T-helper 17 cell (primary cell): ENCODE measurements around the gene PML. TPM values are rescaled to one million over a fixed set of nuclear protein-coding genes. Genes with fewer than 3 reads are reported as not detected.
"Not testable (repeated sequence)": the region's sequence is repeated elsewhere in the genome, so short reads cannot be mapped to it uniquely, and the experiment has no call there.

Experiments used
- ATAC-seq: fragments of 150-1000 bp; cut with Tn5 transposase; 2 replicates; pipeline ENCODE4 v1.10.0; 2021; ENCODE audit warnings: mild to moderate bottlenecking, moderate library complexity
- DNase-seq, 3 donors: peaks; one replicate each; pipeline versions ENCODE4 v3.0.0 to v3.0.0-alpha.2; 2020 to 2021
- H3K9me3 ChIP-seq: one replicate; pipeline ENCODE4 v1.7.0; 2013; ENCODE audit warnings: low read length, mild to moderate bottlenecking; ENCODE audit not compliant: control insufficient read depth, poor library complexity, severe bottlenecking
- H3K27ac Mint-ChIP-seq: one replicate; pipeline ENCODE4 v1.8.0; 2022; ENCODE audit warnings: mild to moderate bottlenecking, moderate library complexity, mixed read lengths
- H3K27me3 Mint-ChIP-seq: one replicate; pipeline ENCODE4 v1.8.0; 2022; ENCODE audit warnings: mixed read lengths
- H3K36me3 Mint-ChIP-seq: one replicate; pipeline ENCODE4 v1.8.0; 2022; ENCODE audit warnings: low read depth, mixed read lengths
- H3K4me1 Mint-ChIP-seq: one replicate; pipeline ENCODE4 v1.8.0; 2022; ENCODE audit warnings: mild to moderate bottlenecking, mixed read lengths
- H3K4me3 Mint-ChIP-seq: one replicate; pipeline ENCODE4 v1.8.0; 2022; ENCODE audit warnings: mild to moderate bottlenecking, moderate library complexity, mixed read lengths
- total RNA-seq, 4 donors: library from RNA in 2 of 4; stranded (reverse) in 2 of 4; gene quantifications; one replicate each; pipeline ENCODE4 v1.2.3 and lab custom pipeline; 2022 to 2026

The PML gene
- total RNA-seq, 2 donors from 2014 or later: 47.6 to 52.6 TPM

DNA sequence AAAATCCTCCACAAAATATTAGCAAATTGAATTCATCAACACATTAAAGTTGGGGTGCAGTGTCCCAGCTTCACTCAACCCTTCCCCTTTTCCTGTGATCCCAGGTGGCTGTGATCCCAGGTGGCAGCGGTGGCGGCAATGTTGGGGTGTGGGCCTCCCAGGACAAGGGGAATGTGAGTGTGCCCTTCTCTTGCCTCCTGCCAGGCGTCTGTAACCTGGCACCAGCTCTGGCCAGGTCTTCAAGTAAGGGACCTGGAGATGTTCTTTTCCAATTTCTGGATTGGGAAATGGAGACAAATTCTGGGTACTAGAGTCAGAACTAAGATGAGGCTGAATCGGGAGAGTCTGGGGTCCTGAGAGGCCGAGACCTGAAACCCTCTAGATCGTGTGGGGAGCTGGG lies 67.7 kb downstream of the PML start:
- H3K36me3 Mint-ChIP-seq: peaks cover 3% of the 10 kb centered on the region
- no peak overlapping the region for H3K27ac Mint-ChIP-seq
- no peaks in the 10 kb centered on the region for H3K9me3 ChIP-seq
- H3K4me3 Mint-ChIP-seq: no peak overlapping the region
- H3K4me1 Mint-ChIP-seq: peaks cover 12% of the 10 kb centered on the region
- no peaks in the 10 kb centered on the region for H3K27me3 Mint-ChIP-seq
- DNase-seq (no peak), ATAC-seq (no peak)

DNA sequence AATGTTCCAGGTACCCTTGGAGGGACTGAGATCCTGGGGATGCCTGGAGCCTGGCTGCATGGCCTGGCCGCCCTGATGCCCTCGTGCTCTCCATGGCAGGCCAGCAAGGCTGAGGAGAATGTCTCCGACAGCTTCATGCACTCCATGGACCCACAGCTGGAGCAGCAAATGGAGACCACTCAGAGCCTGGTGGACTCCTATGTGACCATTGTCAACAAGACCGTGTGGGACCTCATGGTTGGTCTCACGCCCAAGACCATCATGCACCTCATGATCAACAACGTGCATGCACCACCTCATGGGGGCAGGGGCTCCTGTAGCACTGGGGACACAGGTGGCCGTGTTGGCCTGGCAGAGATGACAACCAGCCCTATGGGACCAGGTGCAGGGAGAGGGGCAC lies 68.2 kb downstream of the PML start:
- H3K27me3 Mint-ChIP-seq: no peaks in the 10 kb centered on the region
- peaks cover 12% of the 10 kb centered on the region for H3K4me1 Mint-ChIP-seq
- no peaks in the 10 kb centered on the region for H3K9me3 ChIP-seq
- no peak for DNase-seq
- no peak for ATAC-seq
- no peak overlapping the region for H3K27ac Mint-ChIP-seq
- H3K4me3 Mint-ChIP-seq: no peak overlapping the region
- peaks cover 3% of the 10 kb centered on the region for H3K36me3 Mint-ChIP-seq

DNA sequence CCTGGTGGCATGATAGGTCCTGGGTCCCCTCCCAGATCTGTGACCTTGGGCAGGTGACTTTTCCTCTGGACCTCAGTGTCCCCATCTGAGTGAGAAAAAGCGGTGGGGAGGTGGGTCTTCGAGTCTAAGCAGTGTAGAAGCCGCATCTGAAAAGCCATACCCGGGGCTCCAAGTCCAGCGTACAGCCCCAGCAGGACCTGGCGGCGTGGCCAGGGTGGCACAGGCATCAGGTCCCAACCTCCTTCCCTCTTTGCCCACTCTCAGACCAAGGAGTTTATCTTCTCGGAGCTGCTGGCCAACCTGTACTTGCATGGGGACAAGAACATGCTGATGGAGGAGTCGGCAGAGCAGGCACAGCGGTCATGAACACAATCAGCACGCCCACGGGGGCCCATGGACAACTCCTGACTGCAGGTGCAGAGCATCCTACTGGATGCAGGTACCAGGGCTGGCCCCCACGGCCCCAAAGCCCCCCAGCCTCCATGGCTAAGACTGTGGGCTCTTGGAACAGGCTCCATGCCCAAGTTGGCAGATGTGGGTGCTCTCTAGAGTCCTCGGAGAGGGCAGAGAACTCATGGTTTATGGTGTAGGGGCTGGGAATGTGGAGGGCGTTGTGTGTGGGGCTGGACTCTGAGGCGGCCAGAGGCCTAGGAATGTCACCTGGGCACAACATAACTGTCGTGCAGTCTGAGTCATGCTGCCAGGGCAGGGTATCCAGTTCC lies 69.1 kb downstream of the PML start:
- H3K4me3 Mint-ChIP-seq, H3K27me3 Mint-ChIP-seq, H3K4me1 Mint-ChIP-seq, DNase-seq, H3K27ac Mint-ChIP-seq, H3K9me3 ChIP-seq, ATAC-seq, H3K36me3 Mint-ChIP-seq: not testable (repeated sequence)

- H3K27me3 Mint-ChIP-seq, ATAC-seq, H3K27ac Mint-ChIP-seq, H3K4me1 Mint-ChIP-seq, H3K36me3 Mint-ChIP-seq, H3K9me3 ChIP-seq, H3K4me3 Mint-ChIP-seq, DNase-seq: not testable (repeated sequence)
Measured at GRCh38 chr15:74064183-74064582, 69.7 kb downstream of the PML start.

DNA sequence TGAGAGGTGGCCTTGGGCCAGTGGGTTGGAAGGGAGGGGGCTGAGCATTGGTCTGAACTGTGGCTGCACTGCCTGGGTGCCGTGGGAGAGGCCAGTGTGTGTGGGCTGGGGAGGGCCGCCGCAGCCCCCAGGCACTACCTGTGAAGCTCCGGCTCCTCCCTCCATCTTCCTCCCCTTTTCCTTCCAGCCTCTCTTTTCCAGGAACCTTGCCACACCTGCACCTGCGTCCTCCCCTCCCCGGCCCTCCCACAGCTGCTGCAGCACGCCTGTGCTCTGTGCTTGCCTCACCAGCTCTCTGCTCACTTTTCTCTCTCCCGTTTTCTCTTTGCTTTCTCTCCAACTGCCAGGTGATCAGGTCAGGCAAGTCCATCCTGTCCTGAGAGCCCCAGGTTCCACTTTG lies 70.3 kb downstream of the PML start:
- H3K4me3 Mint-ChIP-seq, H3K27ac Mint-ChIP-seq, H3K4me1 Mint-ChIP-seq, H3K36me3 Mint-ChIP-seq, DNase-seq, ATAC-seq, H3K27me3 Mint-ChIP-seq, H3K9me3 ChIP-seq: not testable (repeated sequence)

DNA sequence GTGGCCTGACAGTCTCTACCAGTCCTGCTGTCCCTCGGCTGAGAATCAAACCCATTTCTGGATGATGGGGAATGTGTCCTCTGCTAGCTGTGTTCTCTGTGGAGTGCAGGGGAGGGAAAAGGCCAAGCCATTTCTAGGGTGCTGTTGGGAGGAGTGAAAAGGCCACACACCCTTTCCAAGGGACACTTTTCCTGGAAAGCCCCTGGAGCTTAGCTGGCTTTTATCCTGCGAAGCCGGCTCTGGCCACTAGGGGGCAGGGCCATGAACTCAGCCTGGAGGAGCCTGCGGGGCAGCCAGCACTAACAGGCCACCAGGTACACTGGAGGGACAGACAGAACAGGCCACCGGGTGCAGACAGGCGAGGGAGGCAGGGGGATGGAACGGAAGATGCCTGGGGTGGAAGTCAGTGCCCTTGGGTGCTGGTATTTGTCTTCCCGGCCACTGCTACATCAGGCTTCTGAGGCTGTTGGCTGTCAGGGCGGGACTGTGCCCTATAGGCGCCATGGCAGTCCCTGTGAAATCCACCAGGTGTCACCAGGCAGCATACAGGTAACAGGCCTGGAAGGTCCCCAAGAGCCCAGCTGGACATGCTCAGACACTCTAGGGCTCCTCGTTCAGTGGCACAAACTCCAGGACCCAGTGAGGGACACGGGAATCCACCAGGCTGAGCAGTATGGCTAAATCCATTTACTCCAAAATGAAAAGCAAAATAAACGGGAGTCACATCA lies 71.3 kb downstream of the PML start:
- H3K4me3 Mint-ChIP-seq: peak overlapping the region; percentile 41
- H3K27me3 Mint-ChIP-seq, H3K4me1 Mint-ChIP-seq, H3K27ac Mint-ChIP-seq, H3K36me3 Mint-ChIP-seq, H3K9me3 ChIP-seq: not testable (repeated sequence)
- ATAC-seq (peak; percentile 98), DNase-seq (peak in 2 of 3 donors; percentile 28 to 52)

- H3K27me3 Mint-ChIP-seq, DNase-seq: not testable (repeated sequence)
Measured at GRCh38 chr15:74071645-74072044, 77.1 kb downstream of the PML start.

DNA sequence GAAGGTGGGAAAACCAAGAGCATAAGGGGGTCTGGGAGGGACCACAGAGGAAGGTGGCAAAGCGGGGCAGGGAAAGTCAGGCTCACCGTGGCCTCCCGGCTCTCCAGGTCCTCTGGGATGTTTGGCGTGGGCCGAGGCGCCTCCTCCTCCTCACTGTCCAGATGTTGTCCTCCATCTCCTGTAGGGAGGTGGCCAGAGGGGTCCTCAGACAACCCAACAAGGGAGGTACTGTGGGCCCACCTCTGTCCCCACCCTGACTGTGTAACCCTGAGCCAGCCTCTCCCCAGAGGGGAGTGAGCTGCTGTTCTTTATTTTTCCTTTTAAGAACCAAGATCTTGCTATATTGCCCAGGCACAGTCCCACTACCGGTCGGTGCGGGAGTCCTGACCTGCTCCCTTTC lies 77.6 kb downstream of the PML start:
- H3K4me3 Mint-ChIP-seq, DNase-seq, H3K4me1 Mint-ChIP-seq, H3K36me3 Mint-ChIP-seq, H3K27ac Mint-ChIP-seq, H3K9me3 ChIP-seq, ATAC-seq, H3K27me3 Mint-ChIP-seq: not testable (repeated sequence)

More at GRCh38 chr15:74071645-74072044, 77.1 kb downstream of the PML start:
- H3K4me1 Mint-ChIP-seq, H3K4me3 Mint-ChIP-seq, H3K36me3 Mint-ChIP-seq, ATAC-seq, H3K27ac Mint-ChIP-seq, H3K9me3 ChIP-seq: not testable (repeated sequence)

DNA sequence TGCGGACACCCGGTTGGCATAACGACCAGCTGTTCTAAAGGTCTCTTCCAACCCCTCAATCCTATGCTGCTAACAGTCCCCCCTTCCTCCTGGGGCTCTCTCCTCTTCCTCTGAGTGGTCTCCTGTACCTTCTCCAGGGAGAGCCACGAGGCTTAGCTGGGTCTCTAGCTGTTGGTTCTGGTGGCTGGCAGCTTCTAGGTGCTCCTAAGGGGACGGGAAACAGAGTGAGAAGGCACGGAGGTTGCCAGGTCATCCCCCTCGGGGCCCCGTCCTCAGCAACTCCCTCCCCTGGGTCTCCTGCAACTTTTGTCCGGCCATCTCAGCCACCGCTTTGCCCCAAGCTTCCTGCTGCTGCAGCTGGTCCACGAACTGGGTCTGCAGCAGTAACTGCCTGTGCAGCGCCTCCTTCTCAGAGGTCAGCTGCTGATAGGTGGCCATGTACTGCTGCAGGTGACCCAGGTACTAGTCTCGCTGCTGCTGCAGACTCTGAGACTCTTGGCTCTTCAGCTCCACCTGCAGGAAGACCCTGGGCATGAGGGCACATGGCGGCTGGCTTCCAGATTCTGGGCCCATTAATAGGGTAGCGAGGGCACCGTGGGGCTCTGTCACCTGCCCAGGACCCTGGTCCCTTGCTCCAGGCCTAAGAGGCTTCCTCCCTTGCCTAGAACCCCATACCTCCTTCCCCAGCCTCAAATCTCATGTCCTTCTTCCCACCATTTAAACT lies 78.3 kb downstream of the PML start:
- H3K27me3 Mint-ChIP-seq, H3K9me3 ChIP-seq, H3K4me1 Mint-ChIP-seq, DNase-seq, H3K27ac Mint-ChIP-seq, H3K4me3 Mint-ChIP-seq, H3K36me3 Mint-ChIP-seq, ATAC-seq: not testable (repeated sequence)

- not testable (repeated sequence) for ATAC-seq, H3K36me3 Mint-ChIP-seq, H3K9me3 ChIP-seq, H3K27me3 Mint-ChIP-seq, H3K4me1 Mint-ChIP-seq, DNase-seq, H3K4me3 Mint-ChIP-seq, H3K27ac Mint-ChIP-seq
Measured at GRCh38 chr15:74075781-74076180, 81.3 kb downstream of the PML start.

DNA sequence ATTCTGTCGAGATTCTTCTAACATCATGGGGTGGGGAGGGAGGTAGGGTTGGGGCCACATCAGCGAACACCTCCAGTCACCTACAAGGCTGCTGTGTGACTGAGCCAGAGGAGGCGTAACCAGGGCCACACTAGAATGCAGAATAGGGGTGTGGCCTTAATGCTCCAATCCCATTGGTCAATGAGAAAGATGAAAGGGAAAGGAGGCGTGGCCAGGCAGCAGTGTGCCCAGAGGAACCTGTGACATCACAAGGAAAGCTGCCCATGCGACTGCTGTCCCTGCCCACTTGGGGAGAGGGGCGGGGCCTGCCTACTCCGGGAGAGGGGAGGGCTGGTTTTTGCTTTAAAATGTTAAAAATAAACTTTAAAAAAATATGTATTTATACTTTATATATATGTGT lies 87.9 kb downstream of the PML start, which contains the start of gene GOLGA6A:
TSS of gene GOLGA6A (minus strand) at position 101 of the 400 bp plus-strand sequence. CDS start at position 60, 41 bp downstream.
- not testable (repeated sequence) for H3K36me3 Mint-ChIP-seq, H3K27me3 Mint-ChIP-seq, H3K27ac Mint-ChIP-seq, DNase-seq, H3K9me3 ChIP-seq, H3K4me1 Mint-ChIP-seq, ATAC-seq, H3K4me3 Mint-ChIP-seq

- not testable (repeated sequence) for ATAC-seq, H3K4me3 Mint-ChIP-seq, H3K36me3 Mint-ChIP-seq, H3K27me3 Mint-ChIP-seq, H3K27ac Mint-ChIP-seq, DNase-seq, H3K4me1 Mint-ChIP-seq, H3K9me3 ChIP-seq
Measured at GRCh38 chr15:74094567-74094966, 100.1 kb downstream of the PML start.

GRCh38 chr15:74095610-74096009 lies 101.1 kb downstream of the PML start:
- H3K27ac Mint-ChIP-seq, H3K36me3 Mint-ChIP-seq, H3K9me3 ChIP-seq, DNase-seq, ATAC-seq, H3K27me3 Mint-ChIP-seq, H3K4me1 Mint-ChIP-seq, H3K4me3 Mint-ChIP-seq: not testable (repeated sequence)
